Measurements from ENCODE around the gene PBXIP1. TPM values are rescaled to one million over a fixed set of nuclear protein-coding genes. Genes with fewer than 3 reads are reported as not detected.

Gene PBXIP1
- polyA plus RNA-seq, 1 donor (not counting 4 experiments of a cell fraction or from before 2014, with no cell fraction given) = 15.6 TPM

- Histone ChIP-seq H3K9ac (ENCODE audit: control insufficient read depth, extremely low read depth, insufficient read depth, low read length) (no peak overlapping the region), H3K4me1 (ENCODE audit: control insufficient read depth, extremely low read depth, insufficient read depth, low read length) (peaks cover 4% of the 10 kb centered on the region), H3K9me3 (ENCODE audit: control insufficient read depth, low read depth, low read length) (no peaks in the 10 kb centered on the region), H3K9me1 (ENCODE audit: control insufficient read depth, extremely low read depth, insufficient read depth, low read length) (no peaks in the 10 kb centered on the region), H3K27ac (ENCODE audit: control insufficient read depth, insufficient read depth, low read length) (no peak overlapping the region), H2AFZ (ENCODE audit: control insufficient read depth, low read length) (no peak overlapping the region), H3K4me2 (ENCODE audit: control insufficient read depth, extremely low read depth, insufficient read depth, low read depth, low read length) (no peak overlapping the region), H3K4me3 (ENCODE audit: control insufficient read depth in 2 of 3, extremely low read depth in 1 of 3, insufficient read depth in 2 of 3, low read depth in 1 of 3, low read length in 3 of 3) (no peak overlapping the region), H3K36me3 (ENCODE audit: control insufficient read depth in 2 of 2, extremely low read depth in 1 of 2, insufficient read depth in 2 of 2, low read length in 2 of 2) (peaks cover 7 to 12% of the 10 kb centered on the region in 2 experiments), H4K20me1 (ENCODE audit: control insufficient read depth, extremely low read depth, insufficient read depth, low read length) (no peaks in the 10 kb centered on the region), H3K27me3 (ENCODE audit: control insufficient read depth, extremely low read depth, insufficient read depth, low read length) (no peaks in the 10 kb centered on the region), H3K79me2 (ENCODE audit: control insufficient read depth, insufficient read depth, low read length) (peaks cover 4% of the 10 kb centered on the region)
- FAIRE-seq = no peak
- DNase-seq (ENCODE audit: low read depth, low spot score) = no peak
- dilution Hi-C loops (cut with MboI; ENCODE audit: extremely low pct_ligation_motif_present, low sequenced_read_pairs) = no loop called here
- no peak for TF ChIP-seq CTCF (optimal IDR thresholded peaks at IDR 0.05 in 1 of 3, IDR thresholded peaks at IDR 0.05 in 1 of 3, conservative IDR thresholded peaks at IDR 0.05 in 1 of 3; ENCODE audit: extremely low read depth in 1 of 3, insufficient read depth in 2 of 3, low read length in 3 of 3)
Measured at GRCh38 chr1:154994269-154994587, 38.3 kb upstream of the PBXIP1 start.

- H3K9me1 ChIP-seq (ENCODE audit: control insufficient read depth, extremely low read depth, insufficient read depth, low read length) = no peaks in the 10 kb centered on the region
- no peaks in the 10 kb centered on the region for H3K27me3 ChIP-seq (ENCODE audit: control insufficient read depth, extremely low read depth, insufficient read depth, low read length)
- no peak within 1 kb of the TSS for H3K27ac ChIP-seq (ENCODE audit: control insufficient read depth, insufficient read depth, low read length)
- H3K36me3 ChIP-seq (ENCODE audit: control insufficient read depth in 2 of 2, extremely low read depth in 1 of 2, insufficient read depth in 2 of 2, low read length in 2 of 2) = peaks cover 12 to 15% of the 10 kb centered on the region in 2 experiments
- H3K4me1 ChIP-seq (ENCODE audit: control insufficient read depth, extremely low read depth, insufficient read depth, low read length) = no peaks in the 10 kb centered on the region
- FAIRE-seq (no peak), DNase-seq (ENCODE audit: low read depth, low spot score) (no peak)
- H3K79me2 ChIP-seq (ENCODE audit: control insufficient read depth, insufficient read depth, low read length) = peaks cover 10% of the 10 kb centered on the region
- H3K4me3 ChIP-seq (ENCODE audit: control insufficient read depth in 2 of 3, extremely low read depth in 1 of 3, insufficient read depth in 2 of 3, low read depth in 1 of 3, low read length in 3 of 3) = no peak within 1 kb of the TSS
- no peak for TF ChIP-seq CTCF (optimal IDR thresholded peaks at IDR 0.05 in 1 of 3, IDR thresholded peaks at IDR 0.05 in 1 of 3, conservative IDR thresholded peaks at IDR 0.05 in 1 of 3; ENCODE audit: extremely low read depth in 1 of 3, insufficient read depth in 2 of 3, low read length in 3 of 3)
- no peak for TF ChIP-seq EZH2 (IDR thresholded peaks at IDR 0.05; ENCODE audit: low read length)
- dilution Hi-C loops (cut with MboI; ENCODE audit: extremely low pct_ligation_motif_present, low sequenced_read_pairs) = no loop called here
- H2AFZ ChIP-seq (ENCODE audit: control insufficient read depth, low read length) = no peak within 1 kb of the TSS
- H4K20me1 ChIP-seq (ENCODE audit: control insufficient read depth, extremely low read depth, insufficient read depth, low read length) = peaks cover 2% of the 10 kb centered on the region
- no peaks in the 10 kb centered on the region for H3K9me3 ChIP-seq (ENCODE audit: control insufficient read depth, low read depth, low read length)
- no peak within 1 kb of the TSS for H3K4me2 ChIP-seq (ENCODE audit: control insufficient read depth, extremely low read depth, insufficient read depth, low read depth, low read length)
- H3K9ac ChIP-seq (ENCODE audit: control insufficient read depth, extremely low read depth, insufficient read depth, low read length) = no peak within 1 kb of the TSS
Measured at GRCh38 chr1:154993572-154994268, 37.8 kb upstream of the PBXIP1 start, which contains the start of gene LENEP. Gene LENEP, plus strand, starts transcription at chr1:154993586. Its CDS starts 22 bp downstream, at chr1:154993608.
